Caki2 (cell line): ENCODE data around the gene PDE7B. TPM values are rescaled to one million over a fixed set of nuclear protein-coding genes. Genes with fewer than 3 reads are reported as not detected.

Experiments used
- DNase-seq: peaks from one replicate; pipeline ENCODE4 v3.0.0-alpha.2; 2015; ENCODE audit warnings: low read depth
- in situ Hi-C: cut with HindIII; loops from 2 replicates; pipeline ENCODE4 v1.10.0; 2016; ENCODE audit warnings: low sequenced_read_pairs, low pct_unique_long_range_greater_than_20kb, mixed read lengths
- total RNA-seq: library from RNA; depleted of rRNA; stranded (reverse); fragments of >200 nt; shearing (Covaris generic); gene quantifications from 2 replicates; pipeline ENCODE4 v1.2.3, GENCODE V29; 2014; ENCODE audit warnings: low replicate concordance

Gene PDE7B
- total RNA-seq, 1 experiment from 2014 or later, result 0.07 TPM

DNA sequence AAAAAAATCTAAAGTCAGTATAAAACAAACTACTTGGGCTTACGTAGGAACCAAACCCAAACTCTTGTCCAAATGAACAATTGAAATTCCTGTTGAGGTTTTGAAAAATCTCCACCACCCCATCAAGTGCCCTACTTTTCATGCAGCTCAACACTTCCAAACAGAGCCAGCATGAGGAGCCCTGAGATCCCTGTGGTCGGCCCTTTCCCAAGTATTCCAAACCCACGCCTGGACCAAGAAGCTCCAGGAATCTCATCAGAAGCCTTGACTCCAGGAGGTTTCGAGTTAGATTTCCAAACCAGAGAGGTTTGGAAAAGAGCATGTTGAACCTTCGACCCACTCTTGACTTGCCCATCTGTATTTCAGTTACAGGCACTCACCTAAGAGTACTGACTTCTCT is 219.3 kb downstream of the PDE7B start:
- DNase-seq, result no peak
- in situ Hi-C loops, result no loop called here

DNA sequence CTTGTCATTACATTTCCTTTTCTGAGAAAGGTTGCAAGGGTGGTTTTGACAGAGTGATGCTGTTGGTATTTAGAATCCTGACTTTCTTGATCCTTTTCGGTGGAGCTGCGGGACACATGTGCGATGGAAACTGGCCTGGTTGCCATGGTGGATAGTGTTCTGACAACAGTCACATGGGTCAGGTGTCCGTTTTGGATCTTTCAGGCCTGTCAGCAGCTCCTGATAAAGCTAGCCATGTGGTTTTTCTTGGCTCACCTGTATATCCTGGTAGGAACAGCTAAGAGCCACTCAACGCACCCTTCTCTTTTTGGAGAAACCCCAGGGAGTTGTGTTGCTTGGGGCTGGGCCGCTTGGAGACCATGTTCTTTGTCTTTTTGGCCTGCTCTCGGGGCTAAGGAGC is 221.2 kb downstream of the PDE7B start:
- no peak for DNase-seq
- in situ Hi-C loops, result no loop called here

DNA sequence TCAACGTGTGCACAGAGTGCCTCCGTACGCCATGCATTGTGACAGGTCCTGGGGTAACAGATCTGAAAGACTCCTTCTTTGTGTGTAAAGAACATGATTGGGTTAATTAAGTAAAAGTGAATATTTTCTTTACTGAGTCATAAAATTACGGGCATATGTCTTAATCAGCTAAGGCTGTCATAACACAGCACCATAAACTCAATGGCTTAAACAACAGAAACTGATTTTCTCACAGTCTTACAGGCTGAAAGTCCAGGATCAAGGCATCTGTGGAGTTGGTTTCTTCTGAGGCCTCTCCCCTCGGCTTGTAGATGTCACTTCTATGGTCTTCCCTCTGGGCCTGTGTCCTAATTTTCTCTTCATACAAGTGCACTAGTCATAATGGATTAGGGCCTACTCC is 221.7 kb downstream of the PDE7B start:
- DNase-seq, result no peak
- in situ Hi-C loops, result no loop called here

DNA sequence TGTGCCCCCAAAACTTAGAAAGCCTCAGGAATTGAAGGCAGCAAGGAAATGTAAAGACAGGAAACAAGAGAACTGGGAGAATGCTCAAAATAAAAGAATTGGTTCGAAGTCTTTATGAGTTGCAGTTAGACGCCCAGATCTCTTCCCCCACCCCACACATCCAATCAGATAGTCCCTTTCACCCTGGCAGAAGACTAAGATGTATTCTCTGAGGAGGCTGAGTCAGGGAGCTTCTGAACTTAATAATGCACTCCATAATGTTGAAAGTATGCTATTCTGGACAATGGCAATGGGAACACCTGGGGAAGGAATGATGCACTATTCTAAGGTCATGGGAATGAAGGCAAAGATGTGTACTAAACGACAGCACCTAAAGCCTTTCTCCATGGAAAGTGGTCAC is 225.0 kb downstream of the PDE7B start:
- in situ Hi-C loops, result no loop called here
- no peak for DNase-seq

DNA sequence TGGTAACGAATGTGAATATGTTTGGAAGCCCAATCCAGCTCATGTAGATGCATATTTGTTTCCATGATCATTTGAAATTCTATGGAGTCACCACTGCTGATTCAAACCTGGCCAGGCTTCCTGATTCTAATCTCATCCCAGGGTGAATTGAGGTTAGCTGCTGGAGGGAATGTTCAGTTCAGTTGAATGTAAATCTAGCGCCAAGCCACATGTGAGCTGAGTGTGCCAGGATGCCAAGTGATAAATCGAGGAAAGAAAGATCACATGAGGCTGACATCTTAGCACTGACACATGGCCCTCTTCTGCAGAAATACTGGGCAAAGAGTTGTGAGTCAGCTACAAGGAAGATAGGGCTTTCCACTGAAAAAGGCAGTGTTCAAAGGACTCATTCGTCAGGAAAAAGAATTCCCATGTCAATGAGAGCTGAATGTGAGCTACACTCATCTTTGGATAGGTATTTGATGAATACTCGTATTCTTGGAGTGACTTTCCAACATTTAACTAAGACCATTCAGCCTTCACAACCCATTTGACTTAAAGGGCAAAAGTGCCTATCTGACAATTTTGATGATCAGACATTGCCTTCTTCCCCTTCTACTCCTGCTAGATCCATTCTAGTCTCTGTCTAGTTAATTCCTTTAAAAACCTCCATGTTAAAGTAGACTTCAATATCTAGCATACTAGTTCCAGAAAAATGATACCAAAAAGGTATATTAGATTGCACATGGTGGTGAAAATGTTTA is 226.5 kb downstream of the PDE7B start:
- peak; percentile 25 for DNase-seq
- in situ Hi-C loops, result no loop called here

DNA sequence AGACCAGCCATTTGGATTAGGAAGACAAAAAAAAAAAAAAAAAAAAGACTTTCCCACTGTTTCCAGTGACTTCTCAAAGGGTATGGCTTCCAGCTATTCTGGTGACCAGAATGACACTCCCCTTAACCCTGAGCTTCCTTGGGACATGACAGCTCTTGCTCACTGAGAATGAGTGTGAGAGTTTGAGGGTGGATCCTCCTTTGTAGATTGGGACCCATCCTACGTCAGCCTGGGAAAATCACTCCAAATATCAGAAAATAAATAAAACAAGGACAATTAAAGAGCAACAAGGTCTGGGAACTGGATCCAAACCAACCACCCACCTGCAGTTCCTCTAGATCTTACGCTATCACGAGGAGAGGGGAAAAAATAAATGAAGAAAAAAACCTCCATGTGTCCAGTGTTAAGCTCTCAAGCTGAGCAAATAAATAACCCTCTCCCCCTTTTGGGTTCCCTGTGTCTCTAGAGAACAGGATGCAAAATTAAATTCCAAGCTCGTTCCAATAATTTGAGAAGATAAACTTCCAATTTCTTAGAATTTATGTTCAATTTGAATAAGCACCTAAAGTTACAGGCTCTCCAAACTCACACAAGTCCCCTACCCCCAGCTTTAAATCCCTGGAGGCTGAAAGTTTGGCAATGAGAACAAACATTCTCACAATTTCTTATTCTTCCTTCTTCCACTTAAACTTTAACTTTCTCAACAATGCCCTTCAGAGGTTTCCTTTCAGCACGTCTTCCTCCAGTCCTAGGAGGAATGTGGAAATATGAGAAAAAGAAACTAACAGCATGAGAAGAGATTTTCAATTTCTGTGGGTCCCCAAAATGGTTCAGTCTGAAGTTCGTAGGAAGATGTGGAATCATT is 228.4 kb downstream of the PDE7B start:
- no peak for DNase-seq
- in situ Hi-C loops, result no loop called here

DNA sequence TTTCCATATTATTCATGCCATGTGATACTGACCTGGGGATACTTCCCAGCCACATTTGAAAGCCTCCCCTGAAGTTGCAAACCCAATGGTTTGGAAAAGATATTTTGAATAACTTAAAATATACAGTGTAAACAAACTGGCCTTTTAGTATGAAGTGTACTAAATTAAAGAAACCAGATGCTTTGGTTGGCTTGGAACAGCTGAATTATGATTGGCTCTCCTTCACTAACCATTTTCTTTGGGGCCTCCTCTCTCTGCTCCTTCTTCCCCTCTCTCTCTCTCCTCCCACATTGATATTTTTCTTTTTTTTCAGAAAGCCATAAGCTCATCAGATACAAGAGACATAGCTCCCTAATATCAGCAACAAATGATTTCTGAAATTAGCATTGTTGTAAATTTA is 232.0 kb downstream of the PDE7B start:
- in situ Hi-C loops, result no loop called here
- DNase-seq, result no peak

DNA sequence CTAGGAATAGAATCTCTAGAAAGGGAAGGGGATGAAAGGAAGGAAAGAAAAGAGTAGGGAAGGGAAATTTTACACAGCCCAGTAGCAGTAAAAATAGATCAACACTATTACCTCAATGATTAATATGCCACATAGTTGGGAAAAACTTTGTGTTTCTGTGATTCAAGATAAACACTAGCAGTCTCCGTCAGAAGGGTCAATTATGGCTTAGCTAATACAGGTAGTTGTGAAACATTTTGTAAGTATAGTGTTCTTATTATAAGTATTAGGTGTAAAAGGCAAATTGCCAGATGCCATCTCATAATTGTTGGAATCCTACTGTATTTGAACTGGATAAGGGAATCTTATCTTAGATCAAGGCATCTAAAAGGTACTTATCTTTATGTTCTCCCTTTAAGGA is 232.9 kb downstream of the PDE7B start:
- no peak for DNase-seq
- in situ Hi-C loops, result no loop called here

DNA sequence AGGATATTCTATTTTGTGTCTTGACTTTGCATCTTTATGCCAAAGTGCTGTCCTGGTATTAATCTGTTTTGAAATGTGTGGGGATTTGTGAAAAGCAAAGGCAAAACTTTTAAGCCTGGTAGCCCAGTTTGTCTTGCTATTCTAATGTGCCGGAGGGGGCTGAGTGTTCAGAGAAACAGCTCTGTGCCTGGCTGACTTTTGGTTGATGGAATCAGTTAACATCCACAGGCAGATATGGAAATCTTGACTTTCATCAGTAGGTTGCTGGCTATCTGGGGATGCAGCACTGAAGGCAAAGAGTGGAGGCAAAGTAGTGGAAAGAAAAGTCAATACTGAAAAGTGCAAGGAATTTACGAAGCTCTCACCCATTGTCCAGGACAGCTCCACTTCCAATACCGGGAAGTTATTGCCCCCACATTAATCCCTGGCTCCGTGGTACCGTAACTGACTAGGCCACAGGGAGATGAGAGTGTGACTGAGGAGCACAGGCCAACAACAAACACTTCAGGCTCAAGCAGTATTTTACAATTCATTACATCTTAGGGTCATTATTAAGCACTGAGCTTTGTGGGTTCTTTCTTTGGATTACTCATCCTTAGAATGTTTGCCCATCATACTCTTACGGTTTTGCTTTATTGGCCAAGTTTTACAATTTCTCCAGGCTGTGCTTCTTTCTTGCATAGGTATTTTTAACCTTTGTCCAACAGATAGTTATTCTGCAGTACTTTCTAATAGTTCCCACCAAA is 234.0 kb downstream of the PDE7B start:
- in situ Hi-C loops, result no loop called here
- no peak for DNase-seq

DNA sequence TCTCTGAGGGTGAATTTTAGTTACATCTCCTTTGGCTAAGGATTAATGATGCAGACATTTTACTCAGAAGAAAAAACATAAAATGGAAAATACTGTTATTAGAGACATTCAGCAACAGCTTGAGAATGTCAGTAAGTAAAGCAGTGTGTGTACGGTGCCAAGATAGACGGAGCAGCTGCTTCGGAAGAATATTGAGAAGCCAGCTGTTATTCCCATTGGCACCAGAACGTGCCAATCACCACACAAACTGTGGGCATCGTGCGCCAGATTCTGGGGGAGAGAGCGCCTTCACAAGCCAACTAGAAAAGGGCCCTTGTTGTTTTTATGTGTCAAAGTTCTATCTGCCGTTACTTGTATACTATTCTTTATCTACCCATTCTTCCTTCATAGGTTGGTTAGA is 235.2 kb downstream of the PDE7B start:
- no peak for DNase-seq
- in situ Hi-C loops, result no loop called here

DNA sequence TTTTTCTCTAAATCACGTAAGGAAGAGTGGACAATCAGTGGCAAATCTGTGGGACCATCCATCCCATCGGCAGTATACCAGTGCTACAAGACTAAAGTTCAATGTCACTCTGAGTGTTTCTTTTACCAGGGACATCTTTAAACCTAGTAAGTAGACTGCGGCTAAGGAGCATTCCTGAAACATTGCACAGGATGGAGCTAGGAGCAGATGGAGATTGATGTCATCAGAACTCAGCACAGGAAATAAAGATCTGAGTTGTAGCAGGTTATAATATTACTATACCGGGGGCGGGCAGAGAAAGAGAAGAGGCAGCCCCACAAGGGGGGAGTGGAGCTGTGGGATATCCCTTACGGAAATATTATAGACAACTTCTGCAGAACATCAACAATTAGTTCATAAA is 236.5 kb downstream of the PDE7B start:
- in situ Hi-C loops, result no loop called here
- no peak for DNase-seq

DNA sequence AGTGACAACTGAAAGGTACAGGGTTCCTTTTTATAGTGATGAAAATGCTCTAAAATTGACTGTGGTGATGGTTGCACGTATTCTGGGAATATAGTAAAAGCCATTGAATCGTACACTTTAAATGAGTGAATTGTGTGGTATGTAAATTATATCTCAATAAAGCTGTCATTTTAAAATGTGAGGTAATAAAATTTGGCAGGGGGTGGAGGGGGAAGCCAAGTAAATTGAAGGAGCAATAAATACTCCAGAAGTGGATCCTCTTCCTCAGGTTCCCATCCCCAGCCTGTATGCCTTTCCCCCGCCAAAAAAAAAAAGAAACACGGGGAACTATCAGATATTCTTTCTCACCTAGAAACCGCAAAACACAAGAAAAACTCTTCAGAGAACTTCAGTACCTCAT is 237.2 kb downstream of the PDE7B start:
- no peak for DNase-seq
- in situ Hi-C loops, result no loop called here

DNA sequence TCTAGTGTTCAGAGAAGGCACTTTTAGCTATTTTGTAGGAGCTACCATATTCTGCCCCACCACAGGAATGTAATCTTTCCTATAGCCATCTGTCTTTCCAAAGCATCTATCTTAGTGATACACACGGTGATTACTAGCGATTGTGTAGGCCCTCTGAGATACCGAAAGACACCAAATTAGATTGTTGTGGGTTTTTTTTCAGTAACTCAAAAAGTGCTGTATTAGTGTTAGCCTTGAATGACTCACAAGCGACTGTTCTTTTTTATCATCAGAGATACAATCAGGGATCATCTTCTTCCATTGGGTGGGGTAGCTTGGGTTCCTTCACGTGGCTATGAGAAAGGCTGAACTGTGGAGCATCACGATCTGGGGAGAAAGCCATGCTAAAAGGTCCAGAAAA is 238.4 kb downstream of the PDE7B start:
- DNase-seq, result no peak
- in situ Hi-C loops, result no loop called here

DNA sequence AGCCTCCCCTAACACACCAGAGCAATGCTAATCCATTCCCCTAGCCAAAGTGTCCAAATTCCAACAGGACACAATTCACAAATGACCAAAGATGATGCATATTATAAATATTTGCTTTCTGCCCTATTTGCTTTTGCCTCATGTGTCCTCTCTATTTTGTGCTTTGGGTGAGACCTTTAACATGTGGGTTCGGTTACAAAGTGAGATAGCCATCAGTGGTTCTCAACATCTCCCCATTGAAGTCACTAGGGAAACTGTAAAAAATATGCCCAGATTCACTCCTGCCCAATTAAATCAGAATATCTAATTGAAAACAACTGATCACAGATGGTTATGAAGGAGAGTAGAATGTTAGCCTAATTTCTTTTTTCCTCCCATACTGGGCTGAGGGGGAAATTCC is 239.4 kb downstream of the PDE7B start:
- in situ Hi-C loops, result no loop called here
- DNase-seq, result no peak

DNA sequence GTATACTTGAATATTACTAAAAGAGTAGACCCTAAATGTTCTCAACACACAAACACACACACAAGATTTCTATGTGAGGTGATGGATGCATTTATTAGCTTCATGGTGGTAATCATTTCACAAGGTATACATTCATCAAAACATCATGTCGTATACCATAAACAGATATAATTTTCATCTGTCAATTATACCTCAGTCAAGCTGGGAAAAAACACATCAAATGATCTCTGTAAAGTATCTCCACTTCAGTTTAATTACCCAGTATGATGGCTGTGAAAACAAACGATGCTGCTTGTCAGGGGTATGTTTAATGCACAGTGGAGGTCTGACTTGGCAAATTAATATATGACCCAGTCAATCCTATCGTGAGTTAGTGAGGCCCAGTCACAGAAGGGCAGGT is 241.4 kb downstream of the PDE7B start:
- no peak for DNase-seq
- in situ Hi-C loops, result no loop called here

DNA sequence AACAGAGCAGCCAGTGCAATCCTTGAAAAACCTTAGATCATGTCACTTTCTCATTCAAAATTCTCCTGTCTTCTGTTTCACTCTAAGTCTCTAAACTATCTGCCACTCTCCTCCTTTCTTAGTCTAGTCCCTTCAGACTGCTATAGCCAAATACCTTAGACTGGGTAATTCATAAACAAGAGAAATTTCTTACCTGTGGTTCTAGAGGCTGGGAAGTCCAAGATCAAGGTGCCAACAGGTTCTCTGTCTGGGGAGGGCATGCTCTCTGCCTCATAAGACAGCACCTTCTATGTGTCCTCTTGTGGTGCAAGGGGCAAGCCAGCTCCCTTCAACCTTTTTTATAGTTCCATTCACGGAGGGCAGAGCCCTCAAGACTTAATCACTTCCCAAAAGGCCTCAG is 242.3 kb downstream of the PDE7B start:
- in situ Hi-C loops, result no loop called here
- no peak for DNase-seq

DNA sequence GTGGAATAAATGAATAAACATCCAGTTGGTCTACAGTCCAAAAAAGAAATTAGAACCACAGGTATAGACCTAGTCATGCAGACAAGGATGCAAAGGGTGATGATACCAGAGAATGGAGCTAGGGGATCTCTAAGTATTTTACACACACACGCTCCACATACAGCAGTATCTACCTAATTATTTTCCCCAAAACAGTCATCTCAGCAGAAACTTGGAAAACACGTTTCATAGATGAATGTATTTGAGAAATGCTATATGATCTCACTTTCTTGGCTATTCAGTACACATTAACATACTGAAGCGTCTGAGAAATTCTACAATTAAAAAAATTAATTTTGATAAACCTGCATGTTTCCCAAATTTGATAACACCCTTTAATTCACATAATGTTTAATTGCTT is 243.3 kb downstream of the PDE7B start:
- in situ Hi-C loops, result no loop called here
- no peak for DNase-seq

DNA sequence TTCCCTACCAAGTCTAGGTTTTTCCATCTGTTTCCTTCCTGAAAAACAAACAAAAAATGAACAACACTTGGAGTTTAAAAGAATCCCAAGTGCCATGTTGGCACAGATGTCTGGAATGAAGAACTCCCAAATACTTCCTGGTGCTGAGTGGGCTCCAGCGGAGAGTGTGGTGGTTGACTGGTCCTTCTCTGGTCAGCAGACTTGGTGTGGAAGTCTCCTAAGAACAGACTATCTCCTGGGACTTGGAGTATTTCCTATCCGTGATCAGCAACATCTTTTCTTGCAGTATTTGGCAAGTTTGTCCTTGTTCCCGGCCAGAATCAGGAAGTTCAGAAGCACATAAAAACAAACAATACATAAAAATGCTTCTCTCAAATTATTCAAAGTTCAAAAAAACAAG is 244.5 kb downstream of the PDE7B start:
- in situ Hi-C loops, result no loop called here
- no peak for DNase-seq

DNA sequence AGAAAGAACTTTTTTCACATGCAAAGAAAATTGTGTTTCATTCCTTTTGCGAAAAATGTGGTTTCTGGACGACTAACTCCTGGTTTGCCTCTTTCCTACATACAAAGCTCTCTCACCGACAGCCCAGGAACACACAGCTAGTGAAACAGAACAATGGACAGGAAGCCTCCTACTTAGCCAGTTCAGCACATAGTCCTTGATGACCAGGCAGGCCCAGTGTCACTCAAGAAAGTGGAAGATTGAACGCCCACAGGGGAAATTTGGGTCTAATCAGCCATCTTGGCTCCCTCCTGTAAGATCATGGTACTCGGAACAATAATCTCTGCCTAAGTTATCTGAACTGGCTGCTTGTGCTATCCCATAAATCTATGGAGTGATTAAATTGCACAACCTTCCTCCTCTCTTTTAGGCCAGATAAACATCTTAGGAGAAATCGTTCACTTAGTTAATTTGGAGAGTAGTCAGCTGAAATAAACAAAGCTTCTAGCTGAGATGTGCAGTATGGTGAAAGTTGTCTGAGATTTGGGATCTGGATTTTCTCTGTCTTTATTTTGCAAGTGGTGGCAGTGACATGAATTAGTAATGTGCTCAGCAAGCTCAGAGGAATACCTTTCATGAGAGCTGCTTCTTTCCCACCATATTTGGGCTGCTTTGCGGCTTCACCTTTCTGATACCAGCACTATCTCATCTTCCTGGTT is 251.6 kb downstream of the PDE7B start:
- no peak for DNase-seq
- in situ Hi-C loops, result no loop called here
